ENCODE results near the gene CHPF. TPM values are rescaled to one million over a fixed set of nuclear protein-coding genes. Genes with fewer than 3 reads are reported as not detected.

The CHPF gene
- total RNA-seq, 1 experiment from 2014 or later = 139 TPM

- POLR2A ChIA-PET (ENCODE audit: unreplicated experiment) = interaction anchor here (0.7 to 0.8 kb wide), 2 partner anchors 10 to 49 kb away, joined by 3 to 9 read pairs; partner anchors contain the start of gene GMPPA
- no peak for TF ChIP-seq EZH2phosphoT487 (IDR thresholded peaks at IDR 0.05; ENCODE audit: borderline replicate concordance, low read length)
- no peak for TF ChIP-seq EZH2 (IDR thresholded peaks at IDR 0.05; ENCODE audit: low read length, unreplicated experiment)
- TF ChIP-seq, protein P1, sequence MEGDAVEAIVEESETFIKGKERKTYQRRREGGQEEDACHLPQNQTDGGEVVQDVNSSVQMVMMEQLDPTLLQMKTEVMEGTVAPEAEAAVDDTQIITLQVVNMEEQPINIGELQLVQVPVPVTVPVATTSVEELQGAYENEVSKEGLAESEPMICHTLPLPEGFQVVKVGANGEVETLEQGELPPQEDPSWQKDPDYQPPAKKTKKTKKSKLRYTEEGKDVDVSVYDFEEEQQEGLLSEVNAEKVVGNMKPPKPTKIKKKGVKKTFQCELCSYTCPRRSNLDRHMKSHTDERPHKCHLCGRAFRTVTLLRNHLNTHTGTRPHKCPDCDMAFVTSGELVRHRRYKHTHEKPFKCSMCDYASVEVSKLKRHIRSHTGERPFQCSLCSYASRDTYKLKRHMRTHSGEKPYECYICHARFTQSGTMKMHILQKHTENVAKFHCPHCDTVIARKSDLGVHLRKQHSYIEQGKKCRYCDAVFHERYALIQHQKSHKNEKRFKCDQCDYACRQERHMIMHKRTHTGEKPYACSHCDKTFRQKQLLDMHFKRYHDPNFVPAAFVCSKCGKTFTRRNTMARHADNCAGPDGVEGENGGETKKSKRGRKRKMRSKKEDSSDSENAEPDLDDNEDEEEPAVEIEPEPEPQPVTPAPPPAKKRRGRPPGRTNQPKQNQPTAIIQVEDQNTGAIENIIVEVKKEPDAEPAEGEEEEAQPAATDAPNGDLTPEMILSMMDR (conservative IDR thresholded peaks at IDR 0.05; ENCODE audit: low read depth, low read length) = no peak
- no peak for ATAC-seq
These were observed 35.2 kb downstream of the CHPF start for GRCh38 chr2:219508444-219508734.

GRCh38 chr2:219507581-219508443, 35.8 kb downstream of the CHPF start:
- intact Hi-C loops (cut with micrococcal nuclease) = no loop called here
- Histone ChIP-seq H3K4me2 (ENCODE audit: low read length) (no peak overlapping the region), H4K20me1 (ENCODE audit: low read length) (no peaks in the 10 kb centered on the region), H3K27me3 (ENCODE audit: low read length) (peaks cover 26% of the 10 kb centered on the region), H3F3A (ENCODE audit: low read length, unreplicated experiment) (no peaks in the 10 kb centered on the region), H3K36me3 (ENCODE audit: low read depth, low read length) (no peaks in the 10 kb centered on the region), H3K9ac (ENCODE audit: low read length) (no peak overlapping the region), H3K4me3 (ENCODE audit: low read length) (no peak overlapping the region), H3K9me2 (replicated peaks; ENCODE audit: low read length) (no peaks in the 10 kb centered on the region), H3K79me2 (ENCODE audit: low read length) (no peaks in the 10 kb centered on the region), H3K9me3 (ENCODE audit: low read length) (no peaks in the 10 kb centered on the region), H3K4me1 (ENCODE audit: insufficient read depth, low read length) (no peaks in the 10 kb centered on the region; the same call in 1 of the 2 replicates), H2AFZ (ENCODE audit: low read length) (no peak overlapping the region), H3K27ac (ENCODE audit: low read length) (no peak overlapping the region)
- BruUV-seq (replicated peaks) = no TSS peak
- ATAC-seq = no peak
- TF ChIP-seq, protein P1 (conservative IDR thresholded peaks at IDR 0.05; ENCODE audit: low read depth, low read length) = no peak
- no peak for TF ChIP-seq EZH2 (IDR thresholded peaks at IDR 0.05; ENCODE audit: low read length, unreplicated experiment)
- no peak for TF ChIP-seq EZH2phosphoT487 (IDR thresholded peaks at IDR 0.05; ENCODE audit: borderline replicate concordance, low read length)
- ChIA-PET CTCF (interaction anchor here (1.0 kb wide), 2 partner anchors 9 to 20 kb away, joined by 3 to 8 read pairs; partner anchors contain the start of gene GMPPA), POLR2A (ENCODE audit: unreplicated experiment) (interaction anchor here (0.7 to 0.8 kb wide), 2 partner anchors 9 to 49 kb away, joined by 3 to 9 read pairs; partner anchors contain the start of gene GMPPA)
- DNase-seq = no peak

More at GRCh38 chr2:219508444-219508734, 35.2 kb downstream of the CHPF start:
- DNase-seq = no peak
- Histone ChIP-seq H4K20me1 (ENCODE audit: low read length) (no peaks in the 10 kb centered on the region), H2AFZ (ENCODE audit: low read length) (no peak overlapping the region), H3K36me3 (ENCODE audit: low read depth, low read length) (no peaks in the 10 kb centered on the region), H3K27me3 (ENCODE audit: low read length) (peaks cover 32% of the 10 kb centered on the region), H3K4me3 (ENCODE audit: low read length) (no peak overlapping the region), H3K9me2 (replicated peaks; ENCODE audit: low read length) (no peaks in the 10 kb centered on the region), H3F3A (ENCODE audit: low read length, unreplicated experiment) (no peaks in the 10 kb centered on the region), H3K79me2 (ENCODE audit: low read length) (no peaks in the 10 kb centered on the region), H3K4me2 (ENCODE audit: low read length) (no peak overlapping the region), H3K9me3 (ENCODE audit: low read length) (no peaks in the 10 kb centered on the region), H3K4me1 (ENCODE audit: insufficient read depth, low read length) (no peaks in the 10 kb centered on the region; the same call in 1 of the 2 replicates), H3K27ac (ENCODE audit: low read length) (no peak overlapping the region), H3K9ac (ENCODE audit: low read length) (no peak overlapping the region)
- CTCF ChIA-PET = interaction anchor here (1.0 kb wide), 2 partner anchors 10 to 19 kb away, joined by 3 to 8 read pairs; partner anchors contain the start of gene GMPPA
- intact Hi-C loops (cut with micrococcal nuclease) = no loop called here
- no TSS peak for BruUV-seq (replicated peaks)

Measured in PC-3 (cell line).